ENCODE results near the gene GPC6.

- TF ChIP-seq CTCF (IDR thresholded peaks at IDR 0.05), result no peak
- no peak for TF ChIP-seq POLR2AphosphoS5 (IDR thresholded peaks at IDR 0.05)
- no peak for TF ChIP-seq EP300 (IDR thresholded peaks at IDR 0.05)
- TF ChIP-seq POLR2A (IDR thresholded peaks at IDR 0.05), result no peak
Observed at GRCh38 chr13:94112731-94113130, 886.1 kb downstream of the GPC6 start.
